Urothelium cell line (cell line): ENCODE results near the gene RPL9.
"Not testable (repeated sequence)": the region's sequence is repeated elsewhere in the genome, so short reads cannot be mapped to it uniquely, and the experiment has no call there.

Experiments used
- DNase-seq: peaks from one replicate; pipeline ENCODE4 v3.0.0; 2011; ENCODE audit warnings: low spot score, mixed read lengths
- FAIRE-seq: peaks from 2 replicates; lab custom pipeline; 2011; peaks lifted over from hg19 to GRCh38; lab: Jason Lieb, UNC

The RPL9 gene

GRCh38 chr4:39427520-39428114 lies 31.1 kb downstream of the RPL9 start:
- no peak for FAIRE-seq
- DNase-seq: peak; percentile 36

DNA sequence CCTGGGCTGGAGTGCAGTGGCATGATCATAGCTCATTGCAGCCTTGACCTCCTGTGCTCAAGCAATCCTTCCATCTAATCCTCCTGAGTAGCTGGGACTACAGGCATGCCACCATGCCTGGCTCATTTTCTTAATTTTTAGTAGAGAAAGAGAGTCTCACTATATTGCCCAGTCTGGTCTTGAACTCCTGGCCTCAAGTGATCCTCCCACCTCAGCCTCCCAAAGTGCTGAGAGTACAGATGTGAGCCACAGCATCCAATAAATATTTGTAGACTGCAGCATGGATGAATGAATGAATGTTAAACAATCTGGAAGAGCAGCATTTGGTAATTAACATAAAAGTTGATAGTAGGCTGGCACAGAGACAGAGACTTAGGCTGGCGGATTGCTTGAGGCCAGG lies 32.0 kb downstream of the RPL9 start:
- DNase-seq: no peak
- FAIRE-seq: no peak

DNA sequence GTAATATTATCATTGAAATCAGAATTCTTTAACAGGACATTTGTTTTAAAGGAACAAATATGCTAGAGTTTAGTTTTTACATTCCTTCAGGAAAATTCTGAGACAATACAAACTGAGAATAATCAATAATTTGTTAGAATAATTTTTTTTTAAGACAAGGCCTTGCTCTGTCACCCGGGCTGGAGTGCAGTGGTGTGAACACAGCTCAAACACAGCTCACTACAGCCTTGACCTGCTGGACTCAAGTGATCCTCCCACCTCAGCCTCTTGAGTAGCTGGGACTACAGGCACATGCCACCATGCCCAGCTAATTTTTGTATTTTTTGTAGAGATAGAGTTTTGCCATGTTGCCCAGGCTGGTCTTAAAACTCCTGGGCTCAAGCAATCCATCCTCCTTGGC lies 33.4 kb downstream of the RPL9 start:
- DNase-seq, FAIRE-seq: not testable (repeated sequence)

- FAIRE-seq (no peak), DNase-seq (no peak)
Measured at GRCh38 chr4:39422247-39422646, 36.5 kb downstream of the RPL9 start.

DNA sequence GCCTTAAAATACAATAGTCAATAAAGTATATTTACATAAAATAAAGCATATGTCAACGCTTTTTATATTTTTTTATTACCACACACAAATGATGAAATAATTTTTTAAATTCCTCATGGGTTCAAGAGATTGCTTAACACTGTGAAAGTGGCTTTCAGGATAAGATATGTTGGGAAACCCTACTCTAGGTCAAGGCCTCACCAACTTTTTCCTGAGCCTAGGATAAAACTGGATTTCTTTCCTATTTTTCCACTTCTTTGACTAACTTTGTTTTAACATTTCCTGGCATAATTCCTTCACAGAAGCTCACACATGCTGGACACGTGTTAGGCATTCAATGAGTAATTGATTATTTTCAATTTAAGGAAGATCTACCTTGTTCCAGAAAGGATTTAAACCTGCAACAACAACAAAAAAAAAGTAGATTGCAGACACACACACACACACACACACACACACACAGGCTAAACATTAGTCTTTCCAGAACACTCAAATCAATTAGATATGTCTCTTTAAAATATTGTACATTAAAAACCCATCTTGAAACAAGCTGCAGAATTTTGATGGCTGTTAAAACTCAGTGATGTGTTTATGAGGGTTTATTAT lies 42.9 kb downstream of the RPL9 start:
- DNase-seq: no peak
- FAIRE-seq: no peak

DNA sequence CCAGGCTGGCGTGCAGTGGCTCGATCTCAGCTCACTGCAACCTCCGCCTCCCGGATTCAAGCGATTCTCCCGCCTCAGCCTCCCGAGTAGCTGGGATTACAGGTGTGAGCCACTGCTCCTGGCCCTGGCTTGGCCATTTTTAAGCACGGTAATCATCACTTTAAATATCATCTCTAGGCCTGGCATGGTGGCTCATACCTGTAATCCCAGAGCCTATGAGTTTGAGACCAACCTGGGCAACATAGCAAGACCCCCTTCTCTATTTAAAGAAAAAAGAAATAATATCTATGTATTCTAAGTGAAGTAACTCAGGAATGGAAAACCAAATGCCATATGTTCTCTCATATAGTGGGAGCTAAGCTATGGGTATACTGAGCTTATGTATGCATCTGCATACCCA lies 47.2 kb downstream of the RPL9 start:
- DNase-seq, FAIRE-seq: not testable (repeated sequence)

- no peak for FAIRE-seq
- DNase-seq: no peak
Measured at GRCh38 chr4:39410415-39410814, 48.3 kb downstream of the RPL9 start.

DNA sequence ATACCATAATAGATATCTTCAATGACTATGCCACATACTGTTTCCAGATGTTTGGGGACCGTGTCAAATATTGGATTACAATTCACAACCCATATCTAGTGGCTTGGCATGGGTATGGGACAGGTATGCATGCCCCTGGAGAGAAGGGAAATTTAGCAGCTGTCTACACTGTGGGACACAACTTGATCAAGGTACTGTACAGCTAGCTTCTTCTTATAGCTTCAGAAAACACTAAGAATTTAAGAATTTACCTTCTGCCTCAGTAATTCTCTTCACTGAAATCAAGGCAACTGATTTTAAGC lies 51.2 kb downstream of the RPL9 start:
- no peak for FAIRE-seq
- DNase-seq: no peak

DNA sequence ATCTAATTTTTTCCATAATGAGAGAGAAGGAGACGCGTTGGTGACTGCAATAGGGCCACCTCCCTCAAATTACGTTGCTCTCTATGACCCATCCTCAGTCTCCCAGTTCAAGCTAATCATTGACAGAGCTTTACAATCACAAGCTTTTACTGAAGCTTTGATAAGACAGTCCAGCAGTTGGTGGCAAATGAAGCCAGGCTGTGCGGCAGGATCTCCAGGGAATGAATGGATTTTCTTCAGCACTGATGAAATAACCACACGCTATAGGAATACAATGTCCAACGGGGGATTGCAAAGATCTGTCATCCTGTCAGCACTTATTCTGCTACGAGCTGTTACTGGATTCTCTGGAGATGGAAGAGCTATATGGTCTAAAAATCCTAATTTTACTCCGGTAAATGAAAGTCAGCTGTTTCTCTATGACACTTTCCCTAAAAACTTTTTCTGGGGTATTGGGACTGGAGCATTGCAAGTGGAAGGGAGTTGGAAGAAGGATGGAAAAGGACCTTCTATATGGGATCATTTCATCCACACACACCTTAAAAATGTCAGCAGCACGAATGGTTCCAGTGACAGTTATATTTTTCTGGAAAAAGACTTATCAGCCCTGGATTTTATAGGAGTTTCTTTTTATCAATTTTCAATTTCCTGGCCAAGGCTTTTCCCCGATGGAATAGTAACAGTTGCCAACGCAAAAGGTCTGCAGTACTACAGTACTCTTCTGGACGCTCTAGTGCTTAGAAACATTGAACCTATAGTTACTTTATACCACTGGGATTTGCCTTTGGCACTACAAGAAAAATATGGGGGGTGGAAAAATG lies 51.7 kb downstream of the RPL9 start, which contains the start of gene KLB:
Gene KLB (plus strand): TSS at position 168 of the 821 bp plus-strand sequence. CDS start 20 bp downstream, at position 188.
- FAIRE-seq (no peak), DNase-seq (no peak)
